ENCODE measurements around the gene ANKRD35.

DNA sequence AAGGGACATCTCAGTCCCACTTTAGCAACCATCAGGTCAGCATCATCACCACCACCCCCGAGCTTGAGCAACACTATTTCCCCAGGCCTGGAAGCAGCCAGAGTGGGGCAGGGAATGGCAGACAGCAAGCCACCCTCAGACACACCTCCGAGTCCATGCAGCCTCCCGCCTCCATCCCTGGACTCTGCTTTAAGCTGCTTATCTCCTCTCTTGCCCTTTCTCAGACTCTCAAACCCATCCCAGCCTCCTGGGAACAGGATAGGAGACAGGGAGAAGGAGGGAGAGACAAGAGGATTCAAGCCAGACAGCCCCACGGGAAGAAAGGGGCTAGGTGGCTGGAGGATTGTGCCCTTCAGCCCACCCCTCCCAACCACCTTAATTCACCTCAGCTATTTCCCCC lies 28.5 kb downstream of the ANKRD35 start:
- no peak for TF ChIP-seq CTCF (IDR thresholded peaks at IDR 0.05)
- no peak for TF ChIP-seq POLR2A (IDR thresholded peaks at IDR 0.05)
